MM.1S (cell line): ENCODE measurements around the gene PDPK1.

Experiments used
- DNase-seq: peaks from one replicate; pipeline ENCODE4 v3.0.0-alpha.2; 2015
- H2AFZ ChIP-seq: fragments of 300-600 bp; sonication (generic); 2 replicates; pipeline ENCODE4 v1.6.0; 2016; ENCODE audit warnings: antibody characterized with exemption, low read length
- H3F3A ChIP-seq: fragments of 300-600 bp; sonication (generic); 2 replicates; pipeline ENCODE4 v1.6.1; 2016; ENCODE audit warnings: mild to moderate bottlenecking, antibody characterized with exemption, low read length, moderate library complexity, mixed read lengths; ENCODE audit not compliant: insufficient read depth
- H3K27ac ChIP-seq: fragments of 300-600 bp; sonication (generic); 2 replicates; pipeline ENCODE4 v1.5.1; 2016; ENCODE audit warnings: mild to moderate bottlenecking, low read length
- H3K27me3 ChIP-seq: fragments of 300-600 bp; sonication (generic); replicated peaks from 2 replicates; pipeline ENCODE4 v1.6.0; 2016; ENCODE audit warnings: low read length; ENCODE audit not compliant: insufficient read depth
- H3K36me3 ChIP-seq: fragments of 300-600 bp; sonication (generic); replicated peaks from 2 replicates; pipeline ENCODE4 v1.6.1; 2016; ENCODE audit warnings: mild to moderate bottlenecking, low read length, mixed read lengths; ENCODE audit not compliant: insufficient read depth
- H3K4me1 ChIP-seq: fragments of 300-600 bp; sonication (generic); 2 replicates; pipeline ENCODE4 v1.6.1; 2016; ENCODE audit warnings: low read length, mixed read lengths
- H3K4me2 ChIP-seq: fragments of 300-600 bp; sonication (generic); 2 replicates; pipeline ENCODE4 v1.6.0; 2016; ENCODE audit warnings: low read depth, low read length
- H3K4me3 ChIP-seq: fragments of 300-600 bp; sonication (generic); 2 replicates; pipeline ENCODE4 v1.5.1; 2016; ENCODE audit warnings: low read length, mixed read lengths
- H3K79me2 ChIP-seq: fragments of 300-600 bp; sonication (generic); 2 replicates; pipeline ENCODE4 v1.6.1; 2016; ENCODE audit warnings: mixed run types, low read length, mixed read lengths
- H3K9ac ChIP-seq: fragments of 300-600 bp; sonication (generic); 2 replicates; pipeline ENCODE4 v1.6.1; 2016; ENCODE audit warnings: low read length, mixed read lengths
- H3K9me2 ChIP-seq: fragments of 300-600 bp; sonication (generic); replicated peaks from 2 replicates; pipeline ENCODE4 v1.6.1; 2016; ENCODE audit warnings: mild to moderate bottlenecking, low read length, mixed read lengths; ENCODE audit not compliant: insufficient read depth
- H3K9me3 ChIP-seq: fragments of 300-600 bp; sonication (generic); replicated peaks from 2 replicates; pipeline ENCODE4 v1.6.1; 2016; ENCODE audit warnings: mild to moderate bottlenecking, low read length, mixed read lengths; ENCODE audit not compliant: insufficient read depth
- H4K20me1 ChIP-seq: fragments of 300-600 bp; sonication (generic); 2 replicates; pipeline ENCODE4 v1.6.1; 2016; ENCODE audit warnings: mild to moderate bottlenecking, low read length, moderate library complexity, mixed read lengths; ENCODE audit not compliant: insufficient read depth
- CTCF ChIP-seq: fragments of 300-600 bp; sonication (generic); IDR thresholded peaks from 2 replicates; pipeline ENCODE4 v1.5.1; 2016; ENCODE audit warnings: antibody characterized with exemption, low read length, mixed read lengths
- EZH2 ChIP-seq: fragments of 300-600 bp; sonication (generic); optimal IDR thresholded peaks from 2 replicates; pipeline ENCODE3; 2017; ENCODE audit warnings: low read depth, mild to moderate bottlenecking, antibody characterized with exemption, low read length, mixed read lengths
- EZH2phosphoT487 ChIP-seq: fragments of 300-600 bp; sonication (generic); IDR thresholded peaks from 2 replicates; pipeline ENCODE4 v1.6.1; 2018; ENCODE audit warnings: antibody characterized with exemption, low read length

PDPK1 gene

GRCh38 chr16:2596747-2597559 lies 59.1 kb downstream of the PDPK1 start:
- peaks cover 22% of the 10 kb centered on the region for H3K79me2 ChIP-seq
- H3K9ac ChIP-seq: no peak overlapping the region
- H4K20me1 ChIP-seq: no peaks in the 10 kb centered on the region

GRCh38 chr16:2597560-2597902 lies 59.7 kb downstream of the PDPK1 start:
- H3K4me1 ChIP-seq: no peaks in the 10 kb centered on the region
- no peaks in the 10 kb centered on the region for H3K9me3 ChIP-seq
- TF ChIP-seq EZH2 (no peak), CTCF (no peak), EZH2phosphoT487 (no peak)
- H3K4me3 ChIP-seq: no peak overlapping the region
- H3K36me3 ChIP-seq: peaks cover 6% of the 10 kb centered on the region; the same call in 1 of the 2 replicates
- H3K4me2 ChIP-seq: no peak overlapping the region
- H3F3A ChIP-seq: peaks cover 2% of the 10 kb centered on the region; the same call in 1 of the 2 replicates
- H3K27me3 ChIP-seq: no peaks in the 10 kb centered on the region
- H4K20me1 ChIP-seq: no peaks in the 10 kb centered on the region
- peaks cover 19% of the 10 kb centered on the region for H3K79me2 ChIP-seq
- H3K27ac ChIP-seq: no peak overlapping the region
- no peak for DNase-seq
- no peaks in the 10 kb centered on the region for H3K9me2 ChIP-seq
- no peak overlapping the region for H2AFZ ChIP-seq
- no peak overlapping the region for H3K9ac ChIP-seq

More at GRCh38 chr16:2596747-2597559, 59.1 kb downstream of the PDPK1 start:
- Histone ChIP-seq H3K27me3 (no peaks in the 10 kb centered on the region), H3K9me2 (no peaks in the 10 kb centered on the region), H2AFZ (no peak overlapping the region), H3K27ac (no peak overlapping the region), H3K36me3 (peaks cover 6% of the 10 kb centered on the region; the same call in 1 of the 2 replicates), H3K4me1 (no peaks in the 10 kb centered on the region), H3K4me3 (no peak overlapping the region), H3F3A (no peaks in the 10 kb centered on the region), H3K4me2 (no peak overlapping the region), H3K9me3 (no peaks in the 10 kb centered on the region)
- no peak for DNase-seq
- no peak for TF ChIP-seq EZH2
- TF ChIP-seq EZH2phosphoT487: no peak
- no peak for TF ChIP-seq CTCF

- DNase-seq: no peak
- H3K27ac ChIP-seq: no peak overlapping the region
- H3K79me2 ChIP-seq: peaks cover 13% of the 10 kb centered on the region
- H2AFZ ChIP-seq: no peak overlapping the region
- TF ChIP-seq EZH2 (no peak), CTCF (no peak), EZH2phosphoT487 (no peak)
- peaks cover 6% of the 10 kb centered on the region; the same call in 1 of the 2 replicates for H3F3A ChIP-seq
- H3K4me3 ChIP-seq: no peak overlapping the region
- no peaks in the 10 kb centered on the region for H3K4me1 ChIP-seq
- H3K9me2 ChIP-seq: no peaks in the 10 kb centered on the region
- H3K9ac ChIP-seq: no peak overlapping the region
- no peaks in the 10 kb centered on the region for H4K20me1 ChIP-seq
- peaks cover 6% of the 10 kb centered on the region; the same call in 1 of the 2 replicates for H3K36me3 ChIP-seq
- no peak overlapping the region for H3K4me2 ChIP-seq
- H3K9me3 ChIP-seq: no peaks in the 10 kb centered on the region
- H3K27me3 ChIP-seq: no peaks in the 10 kb centered on the region
Measured at GRCh38 chr16:2598133-2598641, 60.4 kb downstream of the PDPK1 start.
